Right renal pelvis (tissue), 4 donors: Measurements from ENCODE around the gene AKAP1. TPM values are rescaled to one million over a fixed set of nuclear protein-coding genes. Genes with fewer than 3 reads are reported as not detected.

Experiments
- DNase-seq, 4 donors: peaks; one replicate each; pipeline ENCODE4 v3.0.0-alpha.2; 2013; ENCODE audit warnings: low read depth in 4 of 4, low spot score in 3 of 4, missing footprints in 1 of 4
- polyA plus RNA-seq, 4 donors: library from polyadenylated mRNA; unstranded; fragments of 120-200 nt; gene quantifications; one replicate each; pipeline ENCODE4 v1.2.1, GENCODE V29; 2013; ENCODE audit not compliant: insufficient read length in 4 of 4

The AKAP1 gene
- polyA plus RNA-seq, 4 donors, result 33.8 to 36.8 (median 36.0) TPM

DNA sequence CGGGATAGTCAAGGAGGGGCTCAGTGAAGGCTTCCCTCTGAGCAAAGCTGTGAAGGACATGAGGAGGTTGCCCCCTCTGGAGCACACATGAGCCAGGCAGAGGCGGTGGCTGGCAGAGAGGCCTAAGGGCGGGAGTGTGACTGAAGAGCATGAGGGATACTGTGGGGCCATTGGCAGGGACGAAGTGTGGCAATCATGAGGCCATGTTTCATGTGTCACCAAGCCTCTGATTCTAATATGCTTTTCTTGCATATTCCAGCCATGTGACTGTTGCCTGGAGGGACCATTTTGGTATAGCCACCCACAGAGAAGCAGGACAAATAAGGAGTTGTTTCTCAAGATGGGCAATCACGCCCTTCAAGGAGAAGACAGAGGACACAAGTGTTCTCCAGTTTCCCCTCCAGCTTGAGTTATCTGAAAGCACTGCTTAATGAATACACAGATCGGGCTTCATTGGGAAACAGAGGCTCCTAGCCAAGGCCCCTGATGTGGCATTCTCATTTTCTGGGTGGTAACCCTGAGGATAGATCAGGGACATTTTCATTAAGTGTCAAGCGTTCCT is 68.0 kb downstream of the AKAP1 start:
- DNase-seq, result no peak

DNA sequence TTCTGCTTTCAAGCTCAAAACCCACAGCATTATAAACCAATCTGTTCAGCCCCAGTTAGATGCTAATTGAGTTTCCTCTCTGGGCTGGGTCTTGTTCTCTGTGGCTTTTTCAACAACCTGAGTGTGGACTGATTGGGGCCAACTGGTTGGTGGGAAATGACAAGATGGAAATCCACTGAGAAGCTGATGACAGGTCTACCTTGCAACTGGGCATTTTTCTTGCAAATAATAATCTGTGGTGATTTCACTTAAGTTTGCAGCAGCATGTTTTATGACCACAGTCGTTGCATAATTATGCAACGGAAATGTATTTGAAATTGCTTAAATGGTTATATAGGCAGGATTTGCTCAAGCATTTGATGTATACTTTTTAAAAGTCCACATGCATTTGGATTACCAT is 69.9 kb downstream of the AKAP1 start:
- no peak for DNase-seq

GRCh38 chr17:57158325-57158724 is 73.3 kb downstream of the AKAP1 start:
- DNase-seq, result no peak

- no peak for DNase-seq
Measured at GRCh38 chr17:57158795-57159194, 73.7 kb downstream of the AKAP1 start.

DNA sequence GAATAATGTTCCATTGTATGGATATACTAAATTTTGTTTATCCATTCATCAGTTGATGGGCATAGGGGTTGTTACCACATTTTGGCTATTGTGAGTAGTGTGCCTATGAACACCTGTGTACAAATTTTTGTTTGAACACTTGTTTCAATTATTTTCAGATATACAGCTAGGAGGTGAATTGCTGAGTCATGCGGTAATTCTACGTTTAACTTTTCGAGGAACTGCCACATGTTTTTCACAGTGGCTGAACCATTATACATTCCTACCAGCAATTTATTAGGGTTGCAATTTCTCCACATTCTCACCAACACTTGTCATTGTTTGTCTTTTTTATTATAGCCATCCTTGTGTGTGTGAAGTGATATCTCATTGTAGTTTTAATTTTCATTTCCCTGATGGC is 75.6 kb downstream of the AKAP1 start:
- DNase-seq, result no peak

DNA sequence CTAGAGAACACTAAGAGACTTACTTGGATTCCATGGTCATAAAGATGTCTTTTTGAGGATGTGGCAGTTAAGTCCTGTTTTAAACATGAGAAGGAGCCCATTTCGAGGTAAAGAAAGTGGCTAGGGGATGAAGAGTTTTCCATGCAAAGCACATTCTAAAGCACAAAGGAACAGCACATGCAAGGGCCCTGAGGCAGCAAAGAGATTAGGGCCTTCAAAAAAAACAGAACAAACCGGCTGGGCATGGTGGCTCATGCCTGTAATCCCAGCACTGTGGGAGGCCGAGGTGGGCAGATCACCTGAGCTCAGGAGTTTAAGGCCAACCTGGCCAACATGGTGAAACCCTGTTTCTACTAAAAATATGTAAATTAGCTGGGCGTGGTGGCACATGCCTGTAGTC is 79.8 kb downstream of the AKAP1 start:
- no peak for DNase-seq

DNA sequence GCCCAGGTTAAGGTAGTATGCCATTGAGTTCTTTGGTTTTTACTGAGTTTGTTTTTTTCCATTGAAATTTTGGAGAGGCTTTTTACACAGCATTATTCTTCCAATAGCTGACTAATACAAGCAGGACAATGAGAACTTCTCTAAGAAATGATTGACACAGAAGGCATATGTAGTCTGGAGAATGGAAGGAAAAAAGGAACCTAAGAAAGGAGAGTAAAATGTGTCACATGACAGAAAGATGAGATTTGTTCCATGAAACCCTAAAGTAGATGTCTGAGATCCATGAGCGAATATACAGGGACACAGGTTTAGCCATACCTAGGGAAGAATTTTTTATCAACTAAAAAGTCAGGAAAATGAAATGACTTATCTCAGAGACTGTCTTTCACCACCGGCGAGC is 80.7 kb downstream of the AKAP1 start:
- no peak for DNase-seq

- no peak for DNase-seq
Measured at GRCh38 chr17:57166803-57167202, 81.8 kb downstream of the AKAP1 start.

DNA sequence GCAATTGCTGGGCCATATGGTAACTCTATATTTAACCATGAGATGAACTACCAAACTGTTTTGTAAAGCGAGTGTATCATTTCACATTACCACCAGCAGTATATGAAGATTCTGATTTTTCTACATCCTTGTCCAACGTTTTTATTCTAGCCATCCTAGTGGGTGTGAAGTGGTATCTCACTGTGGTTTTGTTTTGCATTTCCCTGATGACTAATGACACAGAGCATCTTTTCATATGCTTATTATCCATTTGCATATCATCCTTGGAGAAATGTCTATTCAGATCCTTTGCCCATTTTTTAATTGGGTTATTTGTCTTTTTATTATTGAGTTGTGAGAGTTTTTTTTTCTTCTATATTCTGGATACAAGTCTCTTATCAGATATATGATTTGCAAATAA is 83.6 kb downstream of the AKAP1 start:
- DNase-seq, result no peak

GRCh38 chr17:57170866-57171265 is 85.8 kb downstream of the AKAP1 start:
- no peak for DNase-seq

Other genes starting within 250 kb of the AKAP1 start
- gene TRIM25, start 171.2 kb upstream of the AKAP1 start, polyA plus RNA-seq, result 10 to 100 TPM; 23.4 to 34.4 (median 31.5) TPM
- gene COIL, start 124.2 kb upstream of the AKAP1 start, polyA plus RNA-seq, result 10 to 100 TPM; 27.8 to 35.9 (median 33.9) TPM
- gene SCPEP1, start 107.1 kb upstream of the AKAP1 start, polyA plus RNA-seq, result 100 to 1,000 TPM in 2 of 4 donors, 10 to 100 TPM in 2; 83.5 to 126 (median 103) TPM
- gene MSI2, start 171.3 kb downstream of the AKAP1 start, polyA plus RNA-seq, result 10 to 100 TPM; 87.4 to 99.4 (median 98.4) TPM